ENCODE results near the gene PITPNM1. TPM values are rescaled to one million over a fixed set of nuclear protein-coding genes. Genes with fewer than 3 reads are reported as not detected.
"Not testable (repeated sequence)": the region's sequence is repeated elsewhere in the genome, so short reads cannot be mapped to it uniquely, and the experiment has no call there.

Gene PITPNM1
- 100 to 1,000 TPM in 1 of 2 experiments, 10 to 100 TPM in 1; 94.5 to 100 TPM for total RNA-seq

DNA sequence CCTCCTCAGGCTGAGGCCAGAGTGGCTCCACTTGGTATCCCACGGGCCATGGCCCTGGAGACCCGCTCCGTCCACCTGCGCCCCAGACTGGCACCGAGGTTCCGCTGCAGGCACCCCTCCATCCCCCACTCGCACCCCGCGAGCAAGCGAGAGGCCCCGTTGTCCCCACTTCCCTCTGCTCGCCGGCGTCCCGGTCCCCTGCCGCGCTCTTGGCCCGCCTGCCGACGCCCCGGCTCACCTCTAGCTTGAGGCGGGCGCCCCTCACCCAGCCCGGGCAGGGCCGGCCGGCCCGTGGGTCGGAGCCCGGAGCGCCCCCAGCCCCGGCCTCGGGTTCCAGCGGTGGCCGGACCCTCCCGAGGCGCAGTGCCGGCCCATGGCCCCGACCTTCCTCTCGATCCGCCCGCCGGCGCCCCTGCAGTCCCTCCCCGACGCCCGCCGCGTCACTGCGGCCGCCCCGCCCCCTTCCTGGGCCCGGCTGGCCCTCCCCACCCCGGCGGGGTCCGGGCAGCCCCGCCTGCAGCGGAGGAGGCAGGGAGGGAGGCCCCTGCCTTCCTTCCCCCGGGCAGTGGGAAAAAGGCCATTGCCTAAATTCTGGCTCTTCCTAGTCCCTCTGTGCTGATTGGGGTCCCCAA, at the start of gene PITPNM1:
Gene PITPNM1 (minus strand): TSS at position 414 of the 632 bp plus-strand sequence. CDS start 1,183 bp downstream, outside the sequence.
- H3K27ac Mint-ChIP-seq, result peak within 1 kb of the TSS; percentile 97
- H3K36me3 Mint-ChIP-seq (ENCODE audit: low read depth), result peaks cover 33% of the 10 kb centered on the region
- H3K4me3 Mint-ChIP-seq, result peak within 1 kb of the TSS; percentile 89
- no peaks in the 10 kb centered on the region for H3K9me3 Mint-ChIP-seq (ENCODE audit: low read depth)
- POLR2A ChIA-PET, result interaction anchor here (0.8 to 1.4 kb wide), 2 partner anchors 13 to 104 kb away, joined by 3 to 4 read pairs; partner anchors contain the start of gene PPP1CA
- intact Hi-C loops (cut with DNase I, micrococcal nuclease), result loop anchor here (2.0 to 5.0 kb wide), 2 partner anchors 20 to 107 kb away; no protein-coding TSS in a partner anchor
- CTCF ChIA-PET, result interaction anchor here (0.6 to 1.6 kb wide), 6 partner anchors 40 to 151 kb away, joined by 3 to 6 read pairs (median 4); partner anchors contain the start of genes GPR152 and TBC1D10C
- ATAC-seq (peak; percentile 6), DNase-seq (peak; percentile 87)
- peaks cover 48% of the 10 kb centered on the region for H3K4me1 Mint-ChIP-seq
- no peaks in the 10 kb centered on the region for H3K27me3 Mint-ChIP-seq

DNA sequence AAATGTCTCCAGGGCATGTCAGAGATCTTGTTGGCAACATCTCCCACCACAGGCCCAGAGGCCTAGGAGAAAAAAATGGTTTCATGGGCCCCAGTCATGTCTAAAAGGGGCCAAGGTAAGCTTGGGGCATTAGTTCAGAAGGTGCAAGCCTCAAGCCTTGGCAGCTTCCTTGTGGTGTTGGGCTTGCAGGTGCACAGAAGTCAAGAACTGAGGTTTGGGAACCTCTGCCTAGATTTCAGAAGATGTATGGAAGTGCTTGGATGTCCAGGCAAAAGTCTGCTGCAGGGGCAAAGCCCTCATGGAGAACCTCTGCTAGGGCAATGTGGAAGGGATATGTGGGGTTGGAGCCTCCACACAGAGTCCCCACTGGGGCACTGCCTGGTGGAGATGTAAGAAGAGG, 46.5 kb upstream of the PITPNM1 start:
- H3K36me3 Mint-ChIP-seq (ENCODE audit: low read depth); H3K4me1 Mint-ChIP-seq; H3K9me3 Mint-ChIP-seq (ENCODE audit: low read depth); POLR2A ChIA-PET; H3K4me3 Mint-ChIP-seq; intact Hi-C loops (cut with DNase I, micrococcal nuclease); DNase-seq; H3K27me3 Mint-ChIP-seq; ATAC-seq; CTCF ChIA-PET; H3K27ac Mint-ChIP-seq: not testable (repeated sequence)

DNA sequence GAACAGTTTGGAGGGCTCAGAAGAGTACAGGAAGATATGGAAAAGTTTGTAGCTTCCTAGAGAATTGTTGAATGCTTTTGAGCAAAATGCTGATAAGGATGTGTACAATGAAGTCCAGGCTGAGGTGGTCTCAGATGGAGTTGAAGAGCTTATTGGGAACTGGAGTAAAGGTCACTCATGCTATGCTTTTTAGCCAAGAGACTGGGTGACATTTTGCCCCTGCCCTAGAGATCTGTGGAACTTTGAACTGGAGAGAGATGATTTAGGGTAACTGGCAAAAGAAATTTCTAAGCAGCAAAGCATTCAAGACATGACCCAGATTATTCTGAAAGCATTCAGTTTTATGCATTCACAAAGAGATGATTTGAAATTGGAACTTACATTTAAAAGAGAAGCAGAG, 46.0 kb upstream of the PITPNM1 start:
- Mint-ChIP-seq H3K9me3 (ENCODE audit: low read depth) (no peaks in the 10 kb centered on the region), H3K4me1 (no peaks in the 10 kb centered on the region), H3K27ac (no peak overlapping the region), H3K36me3 (ENCODE audit: low read depth) (no peaks in the 10 kb centered on the region), H3K27me3 (peaks cover 2% of the 10 kb centered on the region), H3K4me3 (no peak overlapping the region)
- ChIA-PET CTCF (no interaction called here), POLR2A (no interaction called here)
- ATAC-seq (no peak), DNase-seq (no peak)
- intact Hi-C loops (cut with DNase I, micrococcal nuclease), result no loop called here

DNA sequence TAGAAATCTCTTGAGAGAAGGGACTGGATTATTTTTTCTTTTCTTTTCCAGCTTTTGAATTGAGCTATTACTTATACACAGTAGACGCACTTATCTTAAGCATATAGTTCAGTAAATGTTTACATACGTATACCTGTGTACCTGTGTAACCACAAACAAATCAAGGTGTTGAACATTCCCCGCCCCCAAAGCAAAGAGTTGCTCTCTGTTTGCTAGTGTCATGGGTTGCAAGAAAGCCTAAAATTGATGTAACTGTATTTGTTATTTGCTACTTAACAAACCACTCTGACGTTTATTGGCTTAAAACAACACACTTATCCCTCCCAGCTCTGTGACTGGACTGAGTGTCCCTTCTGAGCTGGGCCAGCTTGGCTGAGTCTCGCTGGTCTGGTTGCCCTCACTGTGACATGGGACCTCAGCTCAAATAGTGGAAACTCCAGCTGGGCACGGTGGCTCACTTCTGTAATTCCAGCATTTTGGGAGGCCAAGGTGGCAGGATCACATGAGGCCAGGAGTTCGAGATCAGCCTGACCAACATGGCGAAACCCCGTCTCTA, 43.5 kb upstream of the PITPNM1 start:
- CTCF ChIA-PET, result interaction anchor here (0.6 to 0.9 kb wide), 2 partner anchors 25 to 166 kb away, joined by 3 read pairs; no protein-coding TSS in a partner anchor
- H3K4me3 Mint-ChIP-seq, result no peak overlapping the region
- POLR2A ChIA-PET, result no interaction called here

DNA sequence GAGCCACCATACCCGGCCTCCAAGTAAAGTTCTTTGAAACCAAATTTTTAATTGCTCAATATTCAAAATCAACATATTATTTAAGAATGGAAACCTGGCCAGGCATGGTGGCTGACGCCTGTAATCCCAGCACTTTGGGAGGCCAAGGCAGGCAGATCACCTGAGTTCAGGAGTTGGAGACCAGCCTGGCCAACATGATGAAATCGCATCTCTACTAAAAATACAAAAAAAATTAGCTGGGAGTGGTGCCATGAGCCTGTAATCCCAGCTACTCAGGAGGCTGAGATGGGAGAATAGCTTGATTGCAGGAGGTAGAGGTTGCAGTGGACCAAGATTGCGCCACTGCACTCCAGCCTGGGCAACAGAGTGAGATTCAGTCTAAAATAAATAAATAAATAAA, 42.9 kb upstream of the PITPNM1 start:
- H3K9me3 Mint-ChIP-seq (ENCODE audit: low read depth); H3K27me3 Mint-ChIP-seq; H3K27ac Mint-ChIP-seq; H3K4me3 Mint-ChIP-seq; intact Hi-C loops (cut with DNase I, micrococcal nuclease); DNase-seq; CTCF ChIA-PET; POLR2A ChIA-PET; H3K4me1 Mint-ChIP-seq; H3K36me3 Mint-ChIP-seq (ENCODE audit: low read depth); ATAC-seq: not testable (repeated sequence)

More for the DNA sequence above, 43.5 kb upstream of the PITPNM1 start:
- ATAC-seq (no peak), DNase-seq (no peak)
- intact Hi-C loops (cut with DNase I, micrococcal nuclease), result no loop called here
- Mint-ChIP-seq H3K9me3 (ENCODE audit: low read depth) (no peaks in the 10 kb centered on the region), H3K27me3 (peaks cover 2% of the 10 kb centered on the region), H3K36me3 (ENCODE audit: low read depth) (no peaks in the 10 kb centered on the region), H3K27ac (no peak overlapping the region), H3K4me1 (no peaks in the 10 kb centered on the region)

DNA sequence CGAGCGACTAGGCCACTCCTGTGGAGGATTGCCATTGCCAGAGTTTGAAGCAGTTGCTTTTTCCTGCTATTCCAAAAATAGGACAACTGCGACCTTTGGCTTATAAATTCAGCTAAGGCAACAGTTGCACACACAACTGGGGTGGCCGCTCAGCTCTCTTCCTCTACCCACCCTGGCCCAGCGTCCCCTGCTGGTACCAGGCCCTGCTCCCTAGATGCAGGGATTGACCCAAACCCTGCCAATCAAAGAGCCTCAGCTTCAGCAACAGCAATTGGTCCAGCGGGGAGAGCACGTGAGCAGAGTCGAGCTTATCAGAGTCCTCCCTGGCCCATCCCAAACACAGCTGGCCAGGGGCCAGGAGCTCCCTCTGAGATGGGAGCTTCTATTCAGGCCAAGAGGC, 40.1 kb upstream of the PITPNM1 start:
- Mint-ChIP-seq H3K9me3 (ENCODE audit: low read depth) (no peaks in the 10 kb centered on the region), H3K36me3 (ENCODE audit: low read depth) (no peaks in the 10 kb centered on the region), H3K4me1 (no peaks in the 10 kb centered on the region), H3K4me3 (no peak overlapping the region), H3K27me3 (peaks cover 2% of the 10 kb centered on the region), H3K27ac (no peak overlapping the region)
- DNase-seq (no peak), ATAC-seq (no peak)
- intact Hi-C loops (cut with DNase I, micrococcal nuclease), result no loop called here
- ChIA-PET CTCF (no interaction called here), POLR2A (interaction anchor here (0.6 kb wide), 1 partner anchor 11 kb away, joined by 5 read pairs; no protein-coding TSS in a partner anchor)

DNA sequence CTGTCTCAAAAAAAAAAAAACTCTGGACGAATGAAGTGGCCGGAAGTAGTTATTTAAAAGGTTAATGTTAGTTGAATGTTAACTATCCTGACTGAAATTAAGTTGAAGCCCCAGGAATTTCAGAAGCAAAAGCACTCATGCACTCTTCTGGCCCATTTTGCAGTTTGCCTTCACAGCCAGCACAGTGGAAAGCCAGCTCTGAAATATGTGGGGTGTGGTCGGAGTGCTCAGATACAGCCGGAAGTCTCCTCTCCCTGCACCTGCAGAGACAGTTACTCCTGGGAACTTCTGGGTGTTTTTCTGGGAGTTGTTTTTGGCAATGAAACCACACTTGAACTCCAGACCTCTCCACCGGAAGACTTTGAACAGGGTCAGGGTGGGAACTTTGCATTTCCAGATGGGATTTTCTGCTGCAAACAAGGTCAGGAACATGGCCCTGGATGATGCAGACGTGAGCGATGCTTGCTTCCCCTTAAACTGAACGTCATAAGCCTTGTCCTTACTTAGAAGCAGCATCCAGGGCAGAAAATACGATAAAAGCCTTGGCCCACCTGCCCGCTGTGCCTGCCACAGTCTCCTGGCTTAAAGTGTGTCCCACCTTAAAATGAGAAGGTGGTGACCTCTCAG, 39.6 kb upstream of the PITPNM1 start:
- H3K4me3 Mint-ChIP-seq, result no peak overlapping the region
- no peaks in the 10 kb centered on the region for H3K36me3 Mint-ChIP-seq (ENCODE audit: low read depth)
- no peak overlapping the region for H3K27ac Mint-ChIP-seq
- ChIA-PET POLR2A (no interaction called here), CTCF (no interaction called here)
- intact Hi-C loops (cut with DNase I, micrococcal nuclease), result no loop called here
- ATAC-seq (no peak), DNase-seq (no peak)
- H3K27me3 Mint-ChIP-seq, result peaks cover 2% of the 10 kb centered on the region
- no peaks in the 10 kb centered on the region for H3K9me3 Mint-ChIP-seq (ENCODE audit: low read depth)
- no peaks in the 10 kb centered on the region for H3K4me1 Mint-ChIP-seq

DNA sequence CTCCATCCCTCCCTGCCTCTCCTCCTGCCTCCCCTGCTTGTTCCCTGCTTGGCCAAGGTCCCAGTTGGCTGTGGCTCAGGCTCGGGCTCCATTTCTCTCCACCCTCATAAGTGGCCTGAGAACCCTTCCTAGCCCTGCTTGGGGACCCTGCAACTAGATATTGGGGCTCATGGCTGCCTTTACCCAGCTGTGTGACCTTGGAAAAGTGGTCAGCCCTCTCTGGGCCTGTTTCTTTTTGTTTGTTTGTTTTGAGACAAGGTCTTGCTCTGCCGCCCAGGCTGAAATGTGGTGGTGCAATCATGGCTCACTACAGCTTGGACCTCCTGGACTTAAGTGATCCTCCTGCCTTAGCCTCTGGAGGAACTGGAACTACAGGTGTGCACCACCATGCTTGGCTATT, 38.4 kb upstream of the PITPNM1 start:
- DNase-seq (no peak), ATAC-seq (no peak)
- ChIA-PET CTCF (no interaction called here), POLR2A (no interaction called here)
- intact Hi-C loops (cut with DNase I, micrococcal nuclease), result no loop called here
- H3K27me3 Mint-ChIP-seq, result peaks cover 2% of the 10 kb centered on the region
- H3K27ac Mint-ChIP-seq, result no peak overlapping the region
- H3K9me3 Mint-ChIP-seq (ENCODE audit: low read depth), result no peaks in the 10 kb centered on the region
- H3K36me3 Mint-ChIP-seq (ENCODE audit: low read depth), result no peaks in the 10 kb centered on the region
- no peak overlapping the region for H3K4me3 Mint-ChIP-seq
- no peaks in the 10 kb centered on the region for H3K4me1 Mint-ChIP-seq

DNA sequence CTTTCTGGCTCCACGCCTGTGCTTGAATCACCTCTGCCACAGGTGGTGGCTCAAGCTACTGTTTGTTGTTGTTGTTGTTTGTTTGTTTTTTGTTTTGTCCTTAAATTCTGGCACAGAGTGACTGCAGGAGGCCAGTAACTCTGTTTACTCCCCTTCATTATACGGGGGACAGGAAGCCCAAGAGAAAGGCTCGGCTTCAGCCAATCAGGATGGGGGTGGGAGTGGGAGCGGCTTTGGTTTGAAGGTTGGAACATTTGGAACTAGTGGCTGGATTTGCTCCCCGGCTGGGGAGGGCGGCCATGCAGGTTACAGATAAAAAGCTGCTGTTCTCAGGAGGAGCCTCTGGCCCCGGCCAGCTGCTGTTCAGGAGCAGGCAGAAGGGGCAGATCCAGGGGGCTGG, 37.8 kb upstream of the PITPNM1 start:
- Mint-ChIP-seq H3K36me3 (ENCODE audit: low read depth) (no peaks in the 10 kb centered on the region), H3K4me1 (no peaks in the 10 kb centered on the region), H3K4me3 (no peak overlapping the region), H3K27me3 (peaks cover 2% of the 10 kb centered on the region), H3K9me3 (ENCODE audit: low read depth) (no peaks in the 10 kb centered on the region), H3K27ac (no peak overlapping the region)
- POLR2A ChIA-PET, result interaction anchor here (0.6 kb wide), 2 partner anchors 25 to 437 kb away, joined by 3 to 4 read pairs; no protein-coding TSS in a partner anchor
- ATAC-seq, result no peak
- CTCF ChIA-PET, result no interaction called here
- no peak for DNase-seq
- intact Hi-C loops (cut with DNase I, micrococcal nuclease), result no loop called here

DNA sequence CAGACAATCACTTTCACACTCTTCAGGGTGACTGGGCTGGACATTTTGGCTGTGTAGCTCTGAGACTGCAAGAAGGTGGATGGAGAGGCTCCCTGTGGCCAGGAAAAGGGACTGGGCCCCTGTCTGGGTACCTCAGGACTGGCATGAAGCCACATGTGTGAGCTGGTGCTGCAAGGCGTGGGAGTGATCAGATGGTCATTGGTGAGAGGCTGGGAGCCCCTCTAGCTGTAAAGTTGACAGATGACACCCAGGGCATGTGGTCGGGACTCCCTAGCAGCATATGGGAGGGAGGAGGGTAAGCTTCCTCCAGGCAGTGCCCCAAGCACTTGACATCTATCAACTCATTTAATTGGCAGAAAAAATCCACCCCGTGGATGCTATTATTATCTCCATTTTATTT, 37.0 kb upstream of the PITPNM1 start:
- intact Hi-C loops (cut with DNase I, micrococcal nuclease), result no loop called here
- no peaks in the 10 kb centered on the region for H3K36me3 Mint-ChIP-seq (ENCODE audit: low read depth)

DNA sequence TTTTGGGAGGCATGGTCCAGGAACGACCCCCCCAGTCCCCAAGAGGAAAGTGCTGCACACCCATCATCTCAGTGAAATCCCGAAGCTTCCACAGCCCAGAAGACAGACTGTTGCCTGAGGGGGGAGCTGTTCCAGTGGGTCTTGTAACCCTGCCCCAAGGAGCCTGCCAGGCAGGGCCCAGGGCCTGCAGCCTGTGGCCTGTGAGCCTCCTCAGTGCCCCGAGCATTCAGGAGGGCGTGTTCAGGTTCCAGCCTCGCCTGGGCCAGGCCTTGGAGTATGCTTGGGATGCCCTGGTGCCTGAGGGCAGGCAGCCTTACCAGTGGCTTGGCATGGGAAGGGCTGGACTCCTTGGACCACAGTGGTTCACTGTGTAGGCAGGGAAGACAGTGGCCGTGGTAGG, 36.0 kb upstream of the PITPNM1 start:
- Mint-ChIP-seq H3K27ac (no peak overlapping the region), H3K9me3 (ENCODE audit: low read depth) (no peaks in the 10 kb centered on the region), H3K36me3 (ENCODE audit: low read depth) (no peaks in the 10 kb centered on the region), H3K4me3 (no peak overlapping the region), H3K27me3 (peaks cover under 1% of the 10 kb centered on the region), H3K4me1 (no peaks in the 10 kb centered on the region)
- ChIA-PET CTCF (no interaction called here), POLR2A (no interaction called here)
- intact Hi-C loops (cut with DNase I, micrococcal nuclease), result no loop called here
- ATAC-seq, result no peak
- DNase-seq, result no peak

More for the DNA sequence above, 37.0 kb upstream of the PITPNM1 start:
- ATAC-seq (no peak), DNase-seq (no peak)
- ChIA-PET POLR2A (interaction anchor here (0.6 kb wide), 1 partner anchor 25 kb away, joined by 4 read pairs; no protein-coding TSS in a partner anchor), CTCF (interaction anchor here (0.5 kb wide), 1 partner anchor 14 kb away, joined by 3 read pairs; no protein-coding TSS in a partner anchor)
- Mint-ChIP-seq H3K4me1 (no peaks in the 10 kb centered on the region), H3K9me3 (ENCODE audit: low read depth) (no peaks in the 10 kb centered on the region), H3K27ac (no peak overlapping the region), H3K4me3 (no peak overlapping the region), H3K27me3 (peaks cover 2% of the 10 kb centered on the region)

DNA sequence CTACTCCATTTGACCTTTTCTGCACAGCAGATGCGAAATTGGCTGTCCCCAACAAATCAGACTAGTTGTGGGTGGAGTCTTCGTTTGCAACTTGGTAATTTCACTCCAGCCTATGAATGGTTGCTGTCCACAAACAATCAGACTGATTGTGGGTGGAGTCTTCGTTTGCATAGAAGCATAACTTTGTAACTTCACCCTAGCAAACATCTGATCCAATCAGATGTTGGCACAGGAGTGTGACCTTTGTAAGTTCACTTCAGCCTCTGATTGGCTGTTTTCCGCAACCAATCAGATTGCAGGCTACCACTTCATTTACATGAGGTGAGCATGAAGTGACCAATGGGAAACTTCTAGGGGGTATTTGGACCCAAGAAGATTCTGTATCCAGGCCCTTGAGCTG, 34.4 kb upstream of the PITPNM1 start:
- no peak overlapping the region for H3K27ac Mint-ChIP-seq
- no peak overlapping the region for H3K4me3 Mint-ChIP-seq
- H3K4me1 Mint-ChIP-seq, result no peaks in the 10 kb centered on the region
- ChIA-PET POLR2A (no interaction called here), CTCF (no interaction called here)
- H3K27me3 Mint-ChIP-seq, result no peaks in the 10 kb centered on the region
- no peak for DNase-seq
- intact Hi-C loops (cut with DNase I, micrococcal nuclease), result no loop called here
- H3K36me3 Mint-ChIP-seq (ENCODE audit: low read depth), result no peaks in the 10 kb centered on the region
- no peak for ATAC-seq
- H3K9me3 Mint-ChIP-seq (ENCODE audit: low read depth), result no peaks in the 10 kb centered on the region

Data from activated CD4-positive, alpha-beta T cell treated with anti-CD3 and anti-CD28 coated beads for 36 hours (primary cell).